Epithelial cell of esophagus (primary cell): ENCODE measurements around the gene SLC39A2.

Source experiments
- DNase-seq: peaks from one replicate; pipeline ENCODE4 v3.0.0; 2010; ENCODE audit warnings: low read depth
- H3K4me3 ChIP-seq: 2 replicates; pipeline ENCODE4 v1.5.1; 2011; ENCODE audit warnings: mild to moderate bottlenecking, low read length, control low read depth
- TF ChIP-seq, protein P1 (sequence below): IDR thresholded peaks from 2 replicates; pipeline ENCODE4 v1.5.1; 2011; ENCODE audit warnings: low read depth, mild to moderate bottlenecking, low read length, control low read depth, inconsistent platforms; ENCODE audit not compliant: insufficient read depth; ENCODE audit errors: missing control alignments

Gene SLC39A2

DNA sequence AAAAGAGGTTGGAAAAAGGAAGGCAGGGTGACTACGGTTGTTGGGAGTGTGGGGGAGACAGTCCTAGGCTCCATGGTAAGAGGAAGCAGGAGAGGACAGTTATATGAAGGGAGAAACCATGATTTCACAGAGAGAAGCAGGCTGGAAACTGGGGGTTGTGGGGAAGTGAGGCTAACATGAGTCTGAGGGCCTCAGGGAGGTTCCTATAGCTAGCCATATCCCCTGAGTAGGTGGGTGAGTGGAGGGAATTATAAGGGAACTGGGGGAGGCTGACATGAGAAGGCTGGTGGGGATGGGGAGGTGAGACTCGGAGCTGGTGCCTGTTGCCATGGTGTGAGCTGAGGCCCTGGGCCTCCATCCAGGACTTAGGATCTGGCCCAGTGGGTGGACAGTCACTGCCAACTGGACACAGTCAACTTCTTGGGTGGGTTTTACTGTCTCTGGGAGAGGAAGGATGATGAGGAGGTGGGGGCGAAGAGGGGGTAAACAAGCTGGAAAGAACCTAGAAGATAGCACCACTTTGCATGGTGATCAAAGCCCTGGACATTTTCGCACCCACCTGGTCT lies 34.1 kb downstream of the SLC39A2 start:
- DNase-seq = no peak
- TF ChIP-seq, protein P1, sequence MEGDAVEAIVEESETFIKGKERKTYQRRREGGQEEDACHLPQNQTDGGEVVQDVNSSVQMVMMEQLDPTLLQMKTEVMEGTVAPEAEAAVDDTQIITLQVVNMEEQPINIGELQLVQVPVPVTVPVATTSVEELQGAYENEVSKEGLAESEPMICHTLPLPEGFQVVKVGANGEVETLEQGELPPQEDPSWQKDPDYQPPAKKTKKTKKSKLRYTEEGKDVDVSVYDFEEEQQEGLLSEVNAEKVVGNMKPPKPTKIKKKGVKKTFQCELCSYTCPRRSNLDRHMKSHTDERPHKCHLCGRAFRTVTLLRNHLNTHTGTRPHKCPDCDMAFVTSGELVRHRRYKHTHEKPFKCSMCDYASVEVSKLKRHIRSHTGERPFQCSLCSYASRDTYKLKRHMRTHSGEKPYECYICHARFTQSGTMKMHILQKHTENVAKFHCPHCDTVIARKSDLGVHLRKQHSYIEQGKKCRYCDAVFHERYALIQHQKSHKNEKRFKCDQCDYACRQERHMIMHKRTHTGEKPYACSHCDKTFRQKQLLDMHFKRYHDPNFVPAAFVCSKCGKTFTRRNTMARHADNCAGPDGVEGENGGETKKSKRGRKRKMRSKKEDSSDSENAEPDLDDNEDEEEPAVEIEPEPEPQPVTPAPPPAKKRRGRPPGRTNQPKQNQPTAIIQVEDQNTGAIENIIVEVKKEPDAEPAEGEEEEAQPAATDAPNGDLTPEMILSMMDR = no peak
- no peak overlapping the region for H3K4me3 ChIP-seq

DNA sequence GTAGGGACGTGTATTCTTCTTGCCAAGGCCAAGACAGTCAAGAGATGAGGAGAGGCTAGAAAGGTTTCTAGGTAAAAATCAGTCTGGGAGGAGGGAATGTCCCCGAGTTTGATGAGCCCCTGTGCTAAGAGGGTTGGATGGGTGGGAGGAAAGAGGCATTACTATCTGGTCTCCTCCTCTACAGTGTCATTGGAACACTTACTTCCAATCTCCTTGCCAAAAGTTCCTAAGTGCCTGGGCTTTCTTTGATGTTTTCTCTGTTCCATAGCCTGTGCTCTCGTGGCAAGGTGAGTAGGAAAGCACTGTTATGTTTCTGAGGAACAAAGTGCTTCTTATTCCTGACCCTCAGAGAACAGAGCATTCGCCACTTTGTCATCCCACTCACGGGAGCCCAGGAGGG lies 35.6 kb downstream of the SLC39A2 start, which contains the start of gene RNASE13:
RNASE13 (minus strand) TSS at position 101 of the 400 bp plus-strand sequence. CDS start 519 bp downstream, outside the sequence.
- DNase-seq = no peak
- TF ChIP-seq, protein P1 = no peak
- no peak within 1 kb of the TSS for H3K4me3 ChIP-seq

DNA sequence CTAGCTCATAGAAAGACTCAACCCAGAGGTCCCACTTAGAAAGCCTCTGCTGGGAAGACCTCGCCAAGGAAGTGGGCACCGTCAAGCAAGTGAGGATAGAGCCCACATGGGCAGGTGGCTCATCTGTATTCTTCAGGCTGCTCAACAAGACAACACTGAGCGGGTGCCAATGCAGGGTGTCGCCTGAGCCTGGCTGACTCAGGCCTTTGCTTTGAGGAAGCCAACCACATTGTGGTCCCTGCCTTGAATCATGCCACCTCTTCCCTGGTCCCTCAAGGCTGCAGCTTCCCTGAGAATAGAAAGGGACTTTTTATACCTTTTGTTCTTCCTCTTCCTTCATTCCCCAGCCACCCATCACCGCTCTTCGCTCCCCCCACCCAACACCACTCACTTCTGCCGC lies 37.7 kb downstream of the SLC39A2 start:
- TF ChIP-seq, protein P1 = no peak
- H3K4me3 ChIP-seq = no peak overlapping the region
- peak; percentile 35 for DNase-seq

DNA sequence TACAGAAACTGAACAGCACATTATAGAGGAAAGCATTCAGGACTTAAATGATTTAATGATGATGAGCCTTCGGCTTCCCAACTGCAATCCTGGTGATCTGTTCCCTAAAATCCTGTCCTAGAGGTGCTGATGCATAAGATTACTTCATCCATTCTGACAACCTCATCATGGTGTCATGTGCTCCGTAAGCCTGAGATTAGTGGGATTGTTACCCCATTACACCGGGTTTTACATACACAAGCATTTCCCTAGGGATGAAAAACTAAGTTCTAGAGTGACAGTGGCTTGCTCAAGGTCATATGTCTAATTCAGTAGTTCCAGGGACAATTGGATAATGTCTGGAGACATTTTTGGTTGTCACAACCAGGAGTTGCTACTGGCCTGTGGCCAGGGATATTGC lies 38.1 kb downstream of the SLC39A2 start:
- H3K4me3 ChIP-seq = no peak overlapping the region
- no peak for DNase-seq
- TF ChIP-seq, protein P1 = no peak

DNA sequence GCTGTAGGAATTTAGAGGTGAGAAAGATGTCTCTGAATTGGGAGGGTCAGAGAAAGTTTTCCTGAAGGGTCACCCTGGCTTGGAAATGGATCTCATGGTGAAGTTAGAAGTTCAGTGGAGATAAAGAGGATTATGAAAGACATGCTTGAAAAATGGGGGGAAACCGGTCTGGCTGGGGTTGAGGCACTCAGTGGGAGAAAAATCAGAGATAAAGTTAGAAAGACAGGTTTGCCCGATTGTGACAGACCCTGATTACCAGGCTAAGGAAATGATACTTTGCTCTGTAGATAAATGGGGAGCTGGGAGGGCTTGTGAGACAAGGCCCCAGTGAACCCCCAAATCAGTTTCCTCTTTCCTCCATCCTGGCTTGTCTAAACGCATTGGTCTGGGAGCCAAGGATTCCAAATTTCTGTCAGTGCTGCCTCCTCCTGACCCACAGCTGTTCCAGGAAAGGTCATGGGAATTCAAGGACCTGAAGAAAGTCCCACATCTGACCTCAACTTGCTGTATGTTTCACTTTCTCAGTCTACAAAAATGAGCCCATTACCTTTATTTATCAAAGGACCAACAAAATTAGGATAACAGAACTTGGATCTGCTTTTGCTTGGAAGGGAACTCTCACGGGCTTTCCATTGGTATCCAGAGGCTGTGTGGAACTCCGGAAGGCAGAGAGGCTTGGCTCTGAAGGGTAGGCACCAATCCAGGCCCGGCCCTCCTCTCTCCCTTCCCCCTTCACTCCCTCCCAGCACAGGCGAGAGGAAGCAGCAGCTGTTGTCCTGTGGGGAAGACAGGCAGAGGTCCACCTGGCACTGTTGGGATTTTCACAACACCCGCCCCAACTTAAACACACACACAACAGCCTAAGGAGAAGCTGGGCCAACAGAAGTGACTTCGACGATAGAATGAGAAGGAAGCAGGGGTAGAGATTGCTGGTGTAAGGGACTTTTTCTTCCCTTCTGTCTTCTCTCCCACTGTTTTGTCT lies 39.6 kb downstream of the SLC39A2 start:
- TF ChIP-seq, protein P1 = no peak
- no peak for DNase-seq
- no peak overlapping the region for H3K4me3 ChIP-seq

DNA sequence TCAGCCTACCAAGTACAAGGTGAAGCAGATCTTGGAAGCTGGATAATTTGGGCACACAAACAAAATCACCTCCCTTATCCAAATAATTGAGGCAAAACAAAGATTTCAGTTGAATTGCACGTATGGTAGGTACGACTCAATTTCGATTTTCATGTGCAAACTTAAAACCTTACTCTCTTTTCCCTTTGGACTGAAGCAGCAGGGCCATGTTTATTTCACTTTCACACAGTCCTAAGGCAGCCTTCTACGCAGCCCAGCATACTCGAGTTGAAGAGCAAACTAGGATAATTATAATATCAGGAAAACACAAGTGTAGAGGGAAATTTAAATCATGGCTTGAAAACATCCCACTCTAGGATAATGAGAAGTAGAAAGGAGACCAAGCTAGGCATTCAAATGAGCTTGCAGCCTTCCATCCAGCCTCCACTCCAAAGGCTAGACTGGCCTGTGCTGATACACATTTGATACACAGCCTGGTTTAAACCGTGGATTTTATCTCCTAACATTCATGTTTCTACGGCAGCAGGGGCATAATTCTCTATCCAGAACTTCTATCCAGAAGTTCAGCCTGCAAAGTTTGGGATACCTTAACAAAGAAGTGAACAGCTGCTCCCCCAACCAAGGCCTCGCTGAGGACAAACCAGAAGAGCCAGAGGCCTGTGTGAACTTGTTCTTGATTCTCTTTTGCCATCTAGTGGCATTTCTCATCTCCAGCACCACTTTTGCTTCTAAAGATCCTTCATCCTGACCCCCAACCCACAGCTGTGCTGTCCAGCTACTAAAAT lies 40.7 kb downstream of the SLC39A2 start:
- peak; percentile 81 for DNase-seq
- no peak overlapping the region for H3K4me3 ChIP-seq
- TF ChIP-seq, protein P1 = peak; percentile 79
